HG02840 (cell line): ENCODE measurements around the gene BICC1.
"Not testable (repeated sequence)": the region's sequence is repeated elsewhere in the genome, so short reads cannot be mapped to it uniquely, and the experiment has no call there.

Experiments used
- ATAC-seq: cut with Tn5 transposase; IDR thresholded peaks from one replicate; pipeline ENCODE4 v1.9.1; 2021; ENCODE audit warnings: mild to moderate bottlenecking, moderate library complexity, moderate number of reproducible peaks; ENCODE audit not compliant: unreplicated experiment, low FRiP score

The BICC1 gene

GRCh38 chr10:58590152-58590840 is 77.6 kb downstream of the BICC1 start:
- ATAC-seq: no peak

GRCh38 chr10:58590924-58591323 is 78.3 kb downstream of the BICC1 start:
- ATAC-seq: no peak

- ATAC-seq: no peak
Observed at GRCh38 chr10:58593008-58593407, 80.3 kb downstream of the BICC1 start.

- ATAC-seq: not testable (repeated sequence)
Observed at GRCh38 chr10:58597211-58597610, 84.5 kb downstream of the BICC1 start.

- no peak for ATAC-seq
Observed at GRCh38 chr10:58599927-58600553, 87.4 kb downstream of the BICC1 start.

- ATAC-seq: no peak
Observed at GRCh38 chr10:58608351-58608750, 95.7 kb downstream of the BICC1 start.

- no peak for ATAC-seq
Observed at GRCh38 chr10:58608826-58609531, 96.3 kb downstream of the BICC1 start.

GRCh38 chr10:58609532-58610150 is 97.0 kb downstream of the BICC1 start:
- no peak for ATAC-seq

- no peak for ATAC-seq
Observed at GRCh38 chr10:58615237-58615935, 102.7 kb downstream of the BICC1 start.

- ATAC-seq: no peak
Observed at GRCh38 chr10:58618158-58618676, 105.5 kb downstream of the BICC1 start.

GRCh38 chr10:58621379-58622077 is 108.9 kb downstream of the BICC1 start:
- no peak for ATAC-seq

GRCh38 chr10:58622246-58622645 is 109.6 kb downstream of the BICC1 start:
- no peak for ATAC-seq

GRCh38 chr10:58625070-58625469 is 112.4 kb downstream of the BICC1 start:
- no peak for ATAC-seq

- ATAC-seq: no peak
Observed at GRCh38 chr10:58627392-58627791, 114.7 kb downstream of the BICC1 start.

GRCh38 chr10:58631715-58632114 is 119.0 kb downstream of the BICC1 start:
- no peak for ATAC-seq

GRCh38 chr10:58632216-58632615 is 119.5 kb downstream of the BICC1 start:
- ATAC-seq: no peak

GRCh38 chr10:58637352-58637751 is 124.7 kb downstream of the BICC1 start:
- no peak for ATAC-seq

- ATAC-seq: no peak
Observed at GRCh38 chr10:58638388-58638787, 125.7 kb downstream of the BICC1 start.

- ATAC-seq: no peak
Observed at GRCh38 chr10:58641095-58641531, 128.4 kb downstream of the BICC1 start.

GRCh38 chr10:58641708-58642107 is 129.0 kb downstream of the BICC1 start:
- no peak for ATAC-seq
